Colonic mucosa (tissue), 4 donors: Measurements from ENCODE around the gene IGF2R. TPM values are rescaled to one million over a fixed set of nuclear protein-coding genes. Genes with fewer than 3 reads are reported as not detected.

Experiments
- DNase-seq: peaks from one replicate; pipeline ENCODE4 v3.0.0-alpha.2; 2020
- H3K27ac ChIP-seq: fragments of 200-600 bp; one replicate; pipeline ENCODE4 v1.8.0; 2021
- H3K27me3 ChIP-seq: fragments of 200-600 bp; one replicate; pipeline ENCODE4 v1.8.0; 2021
- H3K36me3 ChIP-seq: fragments of 200-600 bp; one replicate; pipeline ENCODE4 v1.8.0; 2021
- H3K4me1 ChIP-seq: fragments of 200-600 bp; one replicate; pipeline ENCODE4 v1.8.0; 2021; ENCODE audit warnings: mild to moderate bottlenecking
- H3K4me3 ChIP-seq: fragments of 200-600 bp; one replicate; pipeline ENCODE4 v1.8.0; 2021
- H3K9ac ChIP-seq, 2 donors: one replicate each; pipeline ENCODE4 v1.7.0; 2013; ENCODE audit warnings: control low read depth in 2 of 2, low read depth in 2 of 2, low read length in 2 of 2
- H3K9me3 ChIP-seq: fragments of 200-600 bp; one replicate; pipeline ENCODE4 v1.8.0; 2021
- CTCF ChIP-seq: fragments of 200-600 bp; IDR thresholded peaks from one replicate; pipeline ENCODE4 v1.8.0; 2022; ENCODE audit warnings: antibody characterized with exemption, mild to moderate bottlenecking
- intact Hi-C: fragments of 100-400 bp; cut with DNase I; formaldehyde crosslinking; loops from one replicate; pipeline ENCODE4 v1.14.1; 2022
- total RNA-seq, 2 donors: library from RNA; stranded (reverse); fragmentation: NEBNext Ultra II Directional in 1 of 2; extraction: Animal tissue kit (Norgen Biotek cat#: 25700) in 1 of 2; gene quantifications; one replicate each; pipeline ENCODE4 v1.2.1, GENCODE V29; 2021
- donor health status: healthy.
- donor health status: DM: no; HTN: no; CAD: no.
- donor health status: DM: no; HTN: no; CAD: no.

Gene IGF2R
- total RNA-seq, 2 donors from 2014 or later = 73.8 to 84.4 TPM

GRCh38 chr6:160004018-160004417, 35.1 kb downstream of the IGF2R start:
- H3K36me3 ChIP-seq = no peaks in the 10 kb centered on the region
- H3K27ac ChIP-seq = no peak overlapping the region
- no peak overlapping the region for H3K4me3 ChIP-seq
- H3K27me3 ChIP-seq = no peaks in the 10 kb centered on the region
- intact Hi-C loops = no loop called here
- H3K4me1 ChIP-seq = no peaks in the 10 kb centered on the region
- H3K9ac ChIP-seq = no peak overlapping the region
- no peak for TF ChIP-seq CTCF
- no peaks in the 10 kb centered on the region for H3K9me3 ChIP-seq
- no peak for DNase-seq

GRCh38 chr6:160004419-160005175, 35.7 kb downstream of the IGF2R start:
- DNase-seq = no peak
- H3K36me3 ChIP-seq = no peaks in the 10 kb centered on the region
- no peak overlapping the region for H3K4me3 ChIP-seq
- H3K27ac ChIP-seq = no peak overlapping the region
- TF ChIP-seq CTCF = no peak
- intact Hi-C loops = no loop called here
- no peaks in the 10 kb centered on the region for H3K4me1 ChIP-seq
- H3K9me3 ChIP-seq = no peaks in the 10 kb centered on the region
- no peaks in the 10 kb centered on the region for H3K27me3 ChIP-seq
- no peak overlapping the region for H3K9ac ChIP-seq

GRCh38 chr6:160005211-160005610, 36.3 kb downstream of the IGF2R start:
- no peaks in the 10 kb centered on the region for H3K27me3 ChIP-seq
- H3K36me3 ChIP-seq = no peaks in the 10 kb centered on the region
- no peak overlapping the region for H3K9ac ChIP-seq
- TF ChIP-seq CTCF = no peak
- H3K27ac ChIP-seq = no peak overlapping the region
- intact Hi-C loops = no loop called here
- no peak for DNase-seq
- H3K4me3 ChIP-seq = no peak overlapping the region
- H3K9me3 ChIP-seq = no peaks in the 10 kb centered on the region
- no peaks in the 10 kb centered on the region for H3K4me1 ChIP-seq

- Histone ChIP-seq H3K9me3 (no peaks in the 10 kb centered on the region), H3K9ac (no peak overlapping the region), H3K36me3 (no peaks in the 10 kb centered on the region), H3K27ac (no peak overlapping the region), H3K4me3 (no peak overlapping the region), H3K27me3 (no peaks in the 10 kb centered on the region), H3K4me1 (no peaks in the 10 kb centered on the region)
- no peak for TF ChIP-seq CTCF
- intact Hi-C loops = no loop called here
- DNase-seq = no peak
These were observed 37.1 kb downstream of the IGF2R start for GRCh38 chr6:160005861-160006540.

- no peak overlapping the region for H3K4me3 ChIP-seq
- no peaks in the 10 kb centered on the region for H3K36me3 ChIP-seq
- H3K27ac ChIP-seq = no peak overlapping the region
- H3K9ac ChIP-seq = no peak overlapping the region
- no peak for DNase-seq
- intact Hi-C loops = no loop called here
- TF ChIP-seq CTCF = no peak
- H3K9me3 ChIP-seq = no peaks in the 10 kb centered on the region
- no peaks in the 10 kb centered on the region for H3K4me1 ChIP-seq
- H3K27me3 ChIP-seq = no peaks in the 10 kb centered on the region
These were observed 38.3 kb downstream of the IGF2R start for GRCh38 chr6:160007145-160007544.
